Mammary epithelial cell (primary cell): ENCODE measurements around the gene ZMYM2.

Source experiments
- CTCF ChIP-seq, 2 donors: IDR thresholded peaks in 1 of 2; conservative IDR thresholded peaks in 1 of 2; 2 replicates each; pipeline ENCODE4 v1.5.1; 2011 to 2012; ENCODE audit warnings: inconsistent platforms in 2 of 2, low read length in 2 of 2, mild to moderate bottlenecking in 2 of 2, control low read depth in 1 of 2, low read depth in 1 of 2; ENCODE audit not compliant: insufficient read depth in 1 of 2; ENCODE audit errors: extremely low read depth in 1 of 2
- EZH2 ChIP-seq: IDR thresholded peaks from 2 replicates; pipeline ENCODE4 v1.6.1; 2012; ENCODE audit warnings: low read length, inconsistent platforms, borderline replicate concordance

- TF ChIP-seq CTCF (conservative IDR thresholded peaks at IDR 0.05 in 1 of 2, IDR thresholded peaks at IDR 0.05 in 1 of 2; ENCODE audit: extremely low read depth in 1 of 2, insufficient read depth in 1 of 2, low read depth in 1 of 2, low read length in 2 of 2) (no peak), EZH2 (no peak)
These were observed 172.7 kb downstream of the ZMYM2 start for GRCh38 chr13:20131057-20131832.
